ENCODE results near the gene RAPGEFL1. TPM values are rescaled to one million over a fixed set of nuclear protein-coding genes. Genes with fewer than 3 reads are reported as not detected.

The RAPGEFL1 gene
- total RNA-seq, 1 experiment from 2014 or later = 23.6 TPM

DNA sequence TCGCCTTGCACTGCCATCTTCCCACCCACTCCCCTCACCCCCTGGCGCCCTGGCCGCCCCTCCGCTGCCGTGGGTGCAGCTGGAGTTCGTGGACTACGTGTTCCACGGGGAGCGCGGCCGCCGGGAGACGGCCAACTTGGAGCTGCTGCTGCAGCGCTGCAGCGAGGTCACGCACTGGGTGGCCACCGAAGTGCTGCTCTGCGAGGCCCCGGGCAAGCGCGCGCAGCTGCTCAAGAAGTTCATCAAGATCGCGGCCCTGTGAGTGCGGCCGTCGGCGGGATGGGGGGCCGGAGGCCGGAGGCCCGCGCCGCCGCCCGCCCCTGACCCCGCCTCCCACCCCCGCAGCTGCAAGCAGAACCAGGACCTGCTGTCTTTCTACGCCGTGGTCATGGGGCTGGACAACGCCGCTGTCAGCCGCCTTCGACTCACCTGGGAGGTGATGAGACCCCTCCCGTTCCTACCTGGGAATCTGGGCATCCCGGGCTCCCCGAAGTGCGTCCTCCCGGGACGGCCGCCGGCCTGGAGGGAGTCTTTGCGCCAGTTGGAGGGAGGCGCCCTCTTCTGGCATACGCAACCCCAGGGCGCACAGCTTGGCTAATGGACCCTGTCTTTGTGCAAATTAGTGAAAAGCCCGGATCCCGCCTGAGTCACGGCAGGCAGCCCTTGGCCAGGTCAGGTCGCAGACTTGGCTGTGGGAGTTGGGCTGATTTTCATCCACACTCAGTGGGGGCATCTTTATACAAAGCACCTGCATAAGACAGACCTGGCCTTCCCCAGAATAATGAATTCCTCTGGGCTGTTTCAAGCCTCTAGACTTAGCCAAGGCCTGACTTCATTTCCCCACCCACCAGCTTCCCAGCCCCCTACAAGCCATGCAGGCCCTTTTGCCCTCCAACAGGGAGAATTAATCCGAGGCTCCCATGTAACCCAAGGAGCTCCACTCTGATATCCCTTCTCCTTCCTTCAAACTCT, 14.3 kb downstream of the RAPGEFL1 start:
- Histone ChIP-seq H3K23me2 (ENCODE audit: insufficient read length, low read depth, low read length, poor library complexity, severe bottlenecking) (peaks cover 10% of the 10 kb centered on the region), H2BK20ac (ENCODE audit: low read depth, low read length, poor library complexity, severe bottlenecking) (no peak overlapping the region), H3K4me2 (ENCODE audit: insufficient read depth, insufficient read length, low read length) (peak overlapping the region; percentile 63), H3K23ac (ENCODE audit: insufficient read length, low read depth, low read length) (no peak overlapping the region), H3K9ac (ENCODE audit: extremely low read depth, insufficient read length, low read length) (peak overlapping the region; percentile 42), H3K18ac (ENCODE audit: insufficient read length, low read depth, low read length) (no peak overlapping the region), H3T11ph (ENCODE audit: low read length) (no peak overlapping the region), H3K14ac (ENCODE audit: insufficient read depth, low read length) (peak overlapping the region; percentile 32; the same call in 1 of the 2 replicates), H2BK120ac (ENCODE audit: low read depth, low read length, poor library complexity, severe bottlenecking) (no peak overlapping the region), H4K91ac (ENCODE audit: insufficient read length, low read depth, low read length) (no peak overlapping the region), H3K9me3 (ENCODE audit: control insufficient read depth, low read depth, low read length) (no peaks in the 10 kb centered on the region), H4K20me1 (ENCODE audit: control insufficient read depth, insufficient read depth, insufficient read length) (no peaks in the 10 kb centered on the region), H3K27me3 (ENCODE audit: insufficient read depth, low read length) (no peaks in the 10 kb centered on the region), H3K56ac (ENCODE audit: insufficient read length, low read depth, low read length) (no peak overlapping the region), H4K5ac (ENCODE audit: insufficient read length, low read depth, low read length) (no peak overlapping the region), H3K79me1 (ENCODE audit: insufficient read depth, low read depth, low read length, poor library complexity, severe bottlenecking) (no peaks in the 10 kb centered on the region), H2BK15ac (ENCODE audit: low read depth, low read length) (no peak overlapping the region), H3K4ac (ENCODE audit: low read depth, low read length) (no peak overlapping the region), H2BK12ac (ENCODE audit: insufficient read length, low read depth, low read length) (no peak overlapping the region), H2AK5ac (ENCODE audit: insufficient read length, low read length) (no peak overlapping the region), H2AFZ (ENCODE audit: low read length) (no peak overlapping the region), H3K27ac (ENCODE audit: insufficient read length, low read depth, low read length) (no peak overlapping the region), H3K4me1 (ENCODE audit: insufficient read depth, low read length) (no peaks in the 10 kb centered on the region), H2BK5ac (ENCODE audit: insufficient read length, low read length) (no peak overlapping the region), H3K79me2 (ENCODE audit: insufficient read depth, low read length) (no peaks in the 10 kb centered on the region), H4K8ac (replicated peaks; ENCODE audit: insufficient read length, low read depth, low read length) (no peak overlapping the region)
- Mint-ChIP-seq H3K9me3 (no peaks in the 10 kb centered on the region), H3K4me1 (peaks cover 27 to 37% of the 10 kb centered on the region in 2 experiments), H3K27me3 (ENCODE audit: low read depth) (no peaks in the 10 kb centered on the region), H3K4me3 (peak overlapping the region; percentile 73 to 87), H3K36me3 (ENCODE audit: insufficient read depth in 1 of 3, low read depth in 3 of 3) (peaks cover 3 to 35% (median 24%) of the 10 kb centered on the region in 3 experiments; a peak in 5 of 7 replicates), H3K27ac (peak overlapping the region in 2 of 3 experiments; percentile 65 to 86; a peak in 3 of 7 replicates)
- TF ChIP-seq, protein P1, sequence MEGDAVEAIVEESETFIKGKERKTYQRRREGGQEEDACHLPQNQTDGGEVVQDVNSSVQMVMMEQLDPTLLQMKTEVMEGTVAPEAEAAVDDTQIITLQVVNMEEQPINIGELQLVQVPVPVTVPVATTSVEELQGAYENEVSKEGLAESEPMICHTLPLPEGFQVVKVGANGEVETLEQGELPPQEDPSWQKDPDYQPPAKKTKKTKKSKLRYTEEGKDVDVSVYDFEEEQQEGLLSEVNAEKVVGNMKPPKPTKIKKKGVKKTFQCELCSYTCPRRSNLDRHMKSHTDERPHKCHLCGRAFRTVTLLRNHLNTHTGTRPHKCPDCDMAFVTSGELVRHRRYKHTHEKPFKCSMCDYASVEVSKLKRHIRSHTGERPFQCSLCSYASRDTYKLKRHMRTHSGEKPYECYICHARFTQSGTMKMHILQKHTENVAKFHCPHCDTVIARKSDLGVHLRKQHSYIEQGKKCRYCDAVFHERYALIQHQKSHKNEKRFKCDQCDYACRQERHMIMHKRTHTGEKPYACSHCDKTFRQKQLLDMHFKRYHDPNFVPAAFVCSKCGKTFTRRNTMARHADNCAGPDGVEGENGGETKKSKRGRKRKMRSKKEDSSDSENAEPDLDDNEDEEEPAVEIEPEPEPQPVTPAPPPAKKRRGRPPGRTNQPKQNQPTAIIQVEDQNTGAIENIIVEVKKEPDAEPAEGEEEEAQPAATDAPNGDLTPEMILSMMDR (conservative IDR thresholded peaks at IDR 0.05) = peak; percentile 68
- no CpG with 5 or more reads among the region's 60 CpGs for WGBS (ENCODE audit: extremely low coverage, insufficient read length, low lambda C conversion rate)
- peak; percentile 93 for DNase-seq

Data from H9 (cell line).